GM21381 (cell line): ENCODE measurements around the gene SIM2.

Experiments
- ATAC-seq: cut with Tn5 transposase; IDR thresholded peaks from one replicate; pipeline ENCODE4 v1.9.1; 2021; ENCODE audit warnings: mild to moderate bottlenecking, moderate library complexity; ENCODE audit not compliant: unreplicated experiment

Gene SIM2

DNA sequence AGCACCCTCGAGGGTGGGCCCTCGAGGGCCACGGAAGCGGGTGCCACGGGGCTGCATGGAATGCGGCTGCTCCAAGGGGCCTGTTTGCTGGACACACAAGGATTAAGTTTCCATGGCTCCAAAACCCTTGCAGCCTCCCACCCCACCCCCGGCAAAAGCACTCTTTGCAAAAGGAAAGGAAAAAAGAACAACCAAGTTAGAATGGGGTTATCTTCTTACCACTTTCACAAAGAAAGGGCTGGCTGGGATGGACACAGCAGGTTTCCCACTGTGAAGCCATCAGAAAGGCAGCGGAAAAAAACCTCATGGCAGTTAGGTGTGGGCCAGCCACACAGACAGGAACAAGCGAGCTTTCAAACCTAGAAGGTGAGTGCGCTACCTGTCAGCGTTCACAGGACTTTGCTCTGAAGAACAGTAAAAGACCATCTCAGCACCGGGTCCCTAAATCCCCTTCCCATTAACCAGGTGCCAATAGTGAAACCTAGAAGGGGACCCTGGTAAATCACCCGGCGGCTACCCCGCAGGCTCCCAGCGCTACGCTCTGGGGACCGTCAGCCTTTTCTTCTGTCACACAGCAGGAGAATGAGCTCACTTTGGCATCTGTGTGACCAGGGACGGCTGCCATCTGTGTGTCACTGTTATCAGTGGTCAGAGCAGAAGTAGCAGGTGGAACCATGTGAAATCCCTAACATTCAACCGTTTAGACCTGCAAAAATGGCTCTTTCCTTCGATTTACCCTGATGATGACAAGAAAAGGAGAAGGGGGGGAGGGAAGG, 93.0 kb downstream of the SIM2 start:
- ATAC-seq, result no peak

GRCh38 chr21:36792505-36792967, 93.6 kb downstream of the SIM2 start:
- ATAC-seq, result no peak

GRCh38 chr21:36796070-36796469, 97.2 kb downstream of the SIM2 start:
- no peak for ATAC-seq

DNA sequence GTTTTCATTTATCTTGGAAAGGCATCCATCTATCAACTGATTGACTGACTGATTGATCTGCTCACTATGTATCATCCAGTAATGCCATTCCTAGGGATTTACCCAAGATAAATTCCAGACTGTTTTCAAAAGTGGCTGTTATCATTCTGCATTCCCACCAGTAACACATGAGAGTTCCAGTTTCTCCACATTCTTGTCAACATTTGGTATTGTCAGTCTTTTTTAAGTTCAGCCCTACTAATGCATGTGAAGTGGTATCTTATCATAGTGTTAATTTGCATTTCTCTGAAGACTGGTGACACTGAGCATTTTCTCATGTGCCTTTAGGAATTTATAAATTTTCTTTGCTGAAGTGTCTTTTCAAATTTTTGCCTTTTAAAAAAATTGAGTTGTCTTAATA, 99.6 kb downstream of the SIM2 start:
- ATAC-seq, result no peak
